KMS-11 (cell line): ENCODE data around the gene ARHGEF7.

Experiments used
- H2AFZ ChIP-seq: fragments of 200-600 bp; sonication (generic); 2 replicates; pipeline ENCODE4 v1.6.1; 2016; ENCODE audit warnings: antibody characterized with exemption, mixed run types, low read depth
- H3K27ac ChIP-seq: fragments of 200-600 bp; sonication (generic); 2 replicates; pipeline ENCODE4 v1.6.1; 2016; ENCODE audit warnings: mild to moderate bottlenecking, mixed run types
- H3K27me3 ChIP-seq: fragments of 200-600 bp; sonication (generic); 2 replicates; pipeline ENCODE4 v1.6.1; 2017; ENCODE audit warnings: mild to moderate bottlenecking, low read depth, mixed run types, moderate library complexity; ENCODE audit not compliant: insufficient read depth
- H3K36me3 ChIP-seq: fragments of 200-600 bp; sonication (generic); 2 replicates; pipeline ENCODE4 v1.6.1; 2017; ENCODE audit warnings: mild to moderate bottlenecking, mixed run types; ENCODE audit not compliant: insufficient read depth
- H3K4me1 ChIP-seq: fragments of 200-600 bp; sonication (generic); 2 replicates; pipeline ENCODE4 v1.6.1; 2016; ENCODE audit warnings: mild to moderate bottlenecking, low read depth, mixed run types; ENCODE audit not compliant: poor library complexity, severe bottlenecking
- H3K4me2 ChIP-seq: fragments of 200-600 bp; sonication (generic); 2 replicates; pipeline ENCODE4 v1.7.0; 2016; ENCODE audit warnings: mild to moderate bottlenecking, mixed run types
- H3K4me3 ChIP-seq: fragments of 200-600 bp; sonication (generic); IDR thresholded peaks from 2 replicates; pipeline ENCODE4 v1.6.1; 2017; ENCODE audit warnings: low read depth, low read length, mixed read lengths; ENCODE audit not compliant: insufficient read depth
- H3K79me2 ChIP-seq: fragments of 200-600 bp; sonication (generic); 2 replicates; pipeline ENCODE4 v1.6.1; 2016; ENCODE audit warnings: low read depth, mixed run types; ENCODE audit not compliant: insufficient read depth
- H3K9ac ChIP-seq: fragments of 200-600 bp; sonication (generic); 2 replicates; pipeline ENCODE4 v1.6.1; 2016; ENCODE audit warnings: mild to moderate bottlenecking, mixed run types
- H4K20me1 ChIP-seq: fragments of 200-600 bp; sonication (generic); 2 replicates; pipeline ENCODE4 v1.6.1; 2016; ENCODE audit warnings: mild to moderate bottlenecking, mixed run types; ENCODE audit not compliant: insufficient read depth
- CTCF ChIP-seq: fragments of 200-600 bp; sonication (generic); conservative IDR thresholded peaks from 2 replicates; pipeline ENCODE4 v1.6.1; 2017; ENCODE audit warnings: low read depth, mild to moderate bottlenecking, antibody characterized with exemption, low read length, moderate library complexity, mixed read lengths

The ARHGEF7 gene

GRCh38 chr13:111328574-111329410 is 213.7 kb downstream of the ARHGEF7 start:
- no peak for TF ChIP-seq CTCF
- H3K27me3 ChIP-seq: no peaks in the 10 kb centered on the region

GRCh38 chr13:111329641-111330040 is 214.5 kb downstream of the ARHGEF7 start:
- Histone ChIP-seq H3K4me3 (no peak overlapping the region), H3K36me3 (no peaks in the 10 kb centered on the region), H2AFZ (no peak overlapping the region), H3K27me3 (no peaks in the 10 kb centered on the region), H3K4me1 (no peaks in the 10 kb centered on the region), H3K27ac (no peak overlapping the region), H4K20me1 (no peaks in the 10 kb centered on the region), H3K79me2 (no peaks in the 10 kb centered on the region), H3K4me2 (no peak overlapping the region), H3K9ac (no peak overlapping the region)
- TF ChIP-seq CTCF: no peak

More at GRCh38 chr13:111328574-111329410, 213.7 kb downstream of the ARHGEF7 start:
- Histone ChIP-seq H3K4me3 (no peak overlapping the region), H3K4me1 (no peaks in the 10 kb centered on the region), H3K9ac (no peak overlapping the region), H2AFZ (no peak overlapping the region), H3K4me2 (no peak overlapping the region), H3K36me3 (no peaks in the 10 kb centered on the region), H3K79me2 (no peaks in the 10 kb centered on the region), H4K20me1 (no peaks in the 10 kb centered on the region), H3K27ac (no peak overlapping the region)

GRCh38 chr13:111330066-111330610 is 215.0 kb downstream of the ARHGEF7 start:
- Histone ChIP-seq H4K20me1 (no peaks in the 10 kb centered on the region), H3K79me2 (no peaks in the 10 kb centered on the region), H2AFZ (no peak overlapping the region), H3K36me3 (no peaks in the 10 kb centered on the region), H3K4me1 (no peaks in the 10 kb centered on the region), H3K27me3 (no peaks in the 10 kb centered on the region), H3K4me2 (no peak overlapping the region), H3K9ac (no peak overlapping the region), H3K4me3 (no peak overlapping the region), H3K27ac (no peak overlapping the region)
- TF ChIP-seq CTCF: no peak

- H2AFZ ChIP-seq: no peak overlapping the region
- no peaks in the 10 kb centered on the region for H3K36me3 ChIP-seq
- H3K4me2 ChIP-seq: no peak overlapping the region
- H3K79me2 ChIP-seq: no peaks in the 10 kb centered on the region
- H3K27ac ChIP-seq: no peak overlapping the region
- no peaks in the 10 kb centered on the region for H3K4me1 ChIP-seq
- TF ChIP-seq CTCF: no peak
- H3K27me3 ChIP-seq: no peaks in the 10 kb centered on the region
- H3K4me3 ChIP-seq: no peak overlapping the region
- no peak overlapping the region for H3K9ac ChIP-seq
- H4K20me1 ChIP-seq: no peaks in the 10 kb centered on the region
Observed at GRCh38 chr13:111335298-111335697, 220.2 kb downstream of the ARHGEF7 start.
